Measurements from ENCODE around the gene CHRNE.
"Not testable (repeated sequence)": the region's sequence is repeated elsewhere in the genome, so short reads cannot be mapped to it uniquely, and the experiment has no call there.

CHRNE gene

DNA sequence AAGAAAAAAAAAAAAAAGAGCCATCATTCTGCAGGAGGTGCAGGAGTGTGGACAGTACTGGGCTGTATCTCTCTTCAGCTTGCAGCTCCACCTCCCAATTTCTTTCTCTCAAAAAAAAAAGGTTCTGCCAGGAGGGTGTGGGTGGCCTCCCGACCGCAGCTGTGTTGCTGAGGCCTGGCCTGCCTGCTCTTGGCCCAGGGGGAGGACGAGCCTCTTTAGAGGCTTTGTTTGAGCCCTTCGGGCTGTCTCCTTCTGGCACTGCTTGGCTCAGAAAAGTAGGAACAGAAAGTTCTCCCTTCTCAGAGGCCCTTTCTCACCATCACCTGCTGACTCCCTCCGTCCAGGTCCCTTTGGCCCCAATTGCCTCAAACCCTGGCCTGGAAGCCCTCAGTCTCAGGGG lies 25.8 kb downstream of the CHRNE start:
- H3K4me3 ChIP-seq (ENCODE audit: low read length) = no peak overlapping the region
- no peaks in the 10 kb centered on the region for H3K27me3 ChIP-seq (ENCODE audit: control insufficient read depth, low read length)
- H3K9me2 ChIP-seq (replicated peaks; ENCODE audit: control insufficient read depth, low read length) = no peaks in the 10 kb centered on the region
- no peak overlapping the region for H3K4me2 ChIP-seq (ENCODE audit: low read length)
- no peak for TF ChIP-seq EZH2phosphoT487 (IDR thresholded peaks at IDR 0.05; ENCODE audit: borderline replicate concordance, low read length)
- TF ChIP-seq, protein P1, sequence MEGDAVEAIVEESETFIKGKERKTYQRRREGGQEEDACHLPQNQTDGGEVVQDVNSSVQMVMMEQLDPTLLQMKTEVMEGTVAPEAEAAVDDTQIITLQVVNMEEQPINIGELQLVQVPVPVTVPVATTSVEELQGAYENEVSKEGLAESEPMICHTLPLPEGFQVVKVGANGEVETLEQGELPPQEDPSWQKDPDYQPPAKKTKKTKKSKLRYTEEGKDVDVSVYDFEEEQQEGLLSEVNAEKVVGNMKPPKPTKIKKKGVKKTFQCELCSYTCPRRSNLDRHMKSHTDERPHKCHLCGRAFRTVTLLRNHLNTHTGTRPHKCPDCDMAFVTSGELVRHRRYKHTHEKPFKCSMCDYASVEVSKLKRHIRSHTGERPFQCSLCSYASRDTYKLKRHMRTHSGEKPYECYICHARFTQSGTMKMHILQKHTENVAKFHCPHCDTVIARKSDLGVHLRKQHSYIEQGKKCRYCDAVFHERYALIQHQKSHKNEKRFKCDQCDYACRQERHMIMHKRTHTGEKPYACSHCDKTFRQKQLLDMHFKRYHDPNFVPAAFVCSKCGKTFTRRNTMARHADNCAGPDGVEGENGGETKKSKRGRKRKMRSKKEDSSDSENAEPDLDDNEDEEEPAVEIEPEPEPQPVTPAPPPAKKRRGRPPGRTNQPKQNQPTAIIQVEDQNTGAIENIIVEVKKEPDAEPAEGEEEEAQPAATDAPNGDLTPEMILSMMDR (IDR thresholded peaks at IDR 0.05; ENCODE audit: low read depth, low read length, poor library complexity, severe bottlenecking) = no peak
- H4K20me1 ChIP-seq (ENCODE audit: control insufficient read depth, insufficient read depth, low read depth, low read length) = 0 out of 2 replicates have a peak, but pooled peaks cover 2% of the 10 kb centered on the region
- no peaks in the 10 kb centered on the region for H3F3A ChIP-seq (ENCODE audit: control insufficient read depth, insufficient read depth)
- H3K9me3 ChIP-seq (ENCODE audit: control insufficient read depth, insufficient read depth, low read length) = no peaks in the 10 kb centered on the region
- H3K4me1 ChIP-seq (ENCODE audit: control insufficient read depth, low read length) = peaks cover 5% of the 10 kb centered on the region
- H3K36me3 ChIP-seq (ENCODE audit: control insufficient read depth, low read length) = peaks cover 2% of the 10 kb centered on the region; the same call in 1 of the 2 replicates
- no peak overlapping the region for H3K27ac ChIP-seq (ENCODE audit: low read depth, low read length)
- H3K79me2 ChIP-seq (ENCODE audit: control insufficient read depth, low read length) = no peaks in the 10 kb centered on the region

DNA sequence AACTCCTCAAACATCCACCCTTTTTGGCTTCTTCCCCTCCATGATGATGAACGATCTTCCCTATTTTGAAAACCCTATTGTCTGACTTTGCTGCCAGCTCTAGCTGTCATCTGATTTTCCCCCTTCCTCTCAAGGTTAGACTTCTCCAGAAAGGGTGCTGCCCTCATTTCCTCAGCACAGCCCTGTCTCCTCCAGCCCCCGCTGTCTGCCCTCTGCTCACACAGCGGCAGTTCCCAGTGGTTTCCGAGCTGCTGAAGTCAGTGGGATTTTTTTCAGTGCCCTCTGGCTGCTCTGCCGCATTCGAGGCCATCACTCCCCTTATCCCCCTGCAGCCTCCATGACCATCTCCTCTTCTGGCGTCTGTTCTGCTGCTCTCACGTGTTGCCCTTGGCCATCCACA lies 30.1 kb downstream of the CHRNE start:
- no peaks in the 10 kb centered on the region for H3K27me3 ChIP-seq (ENCODE audit: control insufficient read depth, low read length)
- no peak overlapping the region for H3K4me2 ChIP-seq (ENCODE audit: low read length)
- no peak overlapping the region for H3K4me3 ChIP-seq (ENCODE audit: low read length)
- no peaks in the 10 kb centered on the region for H3K9me2 ChIP-seq (replicated peaks; ENCODE audit: control insufficient read depth, low read length)
- no peak overlapping the region for H3K27ac ChIP-seq (ENCODE audit: low read depth, low read length)
- no peak for TF ChIP-seq EZH2phosphoT487 (IDR thresholded peaks at IDR 0.05; ENCODE audit: borderline replicate concordance, low read length)
- TF ChIP-seq, protein P1 (IDR thresholded peaks at IDR 0.05; ENCODE audit: low read depth, low read length, poor library complexity, severe bottlenecking) = no peak
- no peaks in the 10 kb centered on the region for H3K36me3 ChIP-seq (ENCODE audit: control insufficient read depth, low read length)
- H3K79me2 ChIP-seq (ENCODE audit: control insufficient read depth, low read length) = peaks cover 3% of the 10 kb centered on the region; the same call in 1 of the 2 replicates
- H4K20me1 ChIP-seq (ENCODE audit: control insufficient read depth, insufficient read depth, low read depth, low read length) = no peaks in the 10 kb centered on the region
- no peaks in the 10 kb centered on the region for H3F3A ChIP-seq (ENCODE audit: control insufficient read depth, insufficient read depth)
- H3K4me1 ChIP-seq (ENCODE audit: control insufficient read depth, low read length) = no peaks in the 10 kb centered on the region
- H3K9me3 ChIP-seq (ENCODE audit: control insufficient read depth, insufficient read depth, low read length) = no peaks in the 10 kb centered on the region

DNA sequence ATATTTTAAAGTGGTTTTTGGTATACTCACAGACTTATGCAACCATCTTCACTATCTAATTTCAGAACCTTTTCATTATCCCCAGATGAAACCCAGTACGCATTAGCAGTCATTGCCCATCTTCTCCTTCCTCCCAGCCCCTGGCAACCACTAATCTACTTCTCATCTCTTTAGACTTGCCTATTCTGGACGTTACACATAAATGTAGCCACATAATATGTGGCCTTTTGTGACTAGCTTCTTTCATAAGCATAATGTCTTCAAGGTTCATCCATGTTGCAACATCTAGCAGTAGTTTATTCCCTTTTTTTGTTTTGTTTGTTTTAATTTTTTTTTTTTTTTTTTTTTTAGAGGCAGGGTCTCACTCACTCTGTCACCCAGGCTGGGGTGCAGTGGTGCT lies 32.0 kb downstream of the CHRNE start:
- Histone ChIP-seq H3K9me3 (ENCODE audit: control insufficient read depth, insufficient read depth, low read length) (no peaks in the 10 kb centered on the region), H3F3A (ENCODE audit: control insufficient read depth, insufficient read depth) (no peaks in the 10 kb centered on the region), H3K4me1 (ENCODE audit: control insufficient read depth, low read length) (no peaks in the 10 kb centered on the region), H3K9me2 (replicated peaks; ENCODE audit: control insufficient read depth, low read length) (no peaks in the 10 kb centered on the region), H3K27me3 (ENCODE audit: control insufficient read depth, low read length) (no peaks in the 10 kb centered on the region), H3K4me2 (ENCODE audit: low read length) (no peak overlapping the region), H4K20me1 (ENCODE audit: control insufficient read depth, insufficient read depth, low read depth, low read length) (no peaks in the 10 kb centered on the region), H3K4me3 (ENCODE audit: low read length) (no peak overlapping the region), H3K79me2 (ENCODE audit: control insufficient read depth, low read length) (peaks cover 3% of the 10 kb centered on the region; the same call in 1 of the 2 replicates), H3K36me3 (ENCODE audit: control insufficient read depth, low read length) (no peaks in the 10 kb centered on the region), H3K27ac (ENCODE audit: low read depth, low read length) (no peak overlapping the region)
- TF ChIP-seq, protein P1 (IDR thresholded peaks at IDR 0.05; ENCODE audit: low read depth, low read length, poor library complexity, severe bottlenecking) = no peak
- TF ChIP-seq EZH2phosphoT487 (IDR thresholded peaks at IDR 0.05; ENCODE audit: borderline replicate concordance, low read length) = no peak

DNA sequence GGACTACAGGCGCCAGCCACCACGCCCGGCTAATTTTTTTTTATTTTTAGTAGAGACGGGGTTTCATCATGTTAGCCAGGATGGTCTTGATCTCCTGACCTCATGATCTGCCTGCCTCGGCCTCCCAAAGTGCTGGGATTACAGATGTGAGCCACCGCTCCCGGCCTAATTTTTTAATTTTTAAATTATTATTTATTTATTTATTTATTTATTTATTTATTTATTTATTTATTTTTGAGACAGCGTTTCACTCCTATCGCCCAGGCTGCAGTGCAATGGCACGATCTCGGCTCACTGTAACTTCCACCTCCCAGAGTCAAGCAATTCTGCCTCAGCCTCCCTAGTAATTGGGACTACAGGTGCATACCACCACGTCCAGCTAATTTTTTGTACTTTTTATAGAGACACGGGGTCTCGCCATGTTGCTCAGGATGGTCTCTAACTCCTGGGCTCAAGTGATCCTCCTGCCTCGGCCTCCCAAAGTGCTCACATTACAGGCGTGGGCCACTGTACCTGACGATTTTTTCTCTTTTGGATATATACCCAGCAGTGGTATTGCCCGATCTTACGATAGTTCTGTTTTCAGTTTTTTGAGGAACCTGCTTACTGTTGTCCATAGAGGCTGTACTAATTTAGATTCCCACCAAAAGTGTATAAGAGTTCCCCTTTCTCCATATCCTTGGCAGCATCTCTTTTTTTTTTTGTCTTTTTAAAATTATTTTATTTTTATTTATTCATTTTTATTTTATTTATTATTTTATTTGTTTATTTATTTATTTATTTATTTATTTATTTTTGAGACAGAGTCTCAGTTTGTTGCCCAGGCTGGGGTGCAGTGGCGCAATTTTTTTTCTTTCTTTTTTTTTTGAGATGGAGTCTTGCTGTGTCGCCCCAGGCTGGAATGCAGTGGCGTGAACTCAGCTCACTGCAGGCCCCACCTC lies 33.6 kb downstream of the CHRNE start:
- not testable (repeated sequence) for H4K20me1 ChIP-seq (ENCODE audit: control insufficient read depth, insufficient read depth, low read depth, low read length); H3K4me1 ChIP-seq (ENCODE audit: control insufficient read depth, low read length); H3K79me2 ChIP-seq (ENCODE audit: control insufficient read depth, low read length)

DNA sequence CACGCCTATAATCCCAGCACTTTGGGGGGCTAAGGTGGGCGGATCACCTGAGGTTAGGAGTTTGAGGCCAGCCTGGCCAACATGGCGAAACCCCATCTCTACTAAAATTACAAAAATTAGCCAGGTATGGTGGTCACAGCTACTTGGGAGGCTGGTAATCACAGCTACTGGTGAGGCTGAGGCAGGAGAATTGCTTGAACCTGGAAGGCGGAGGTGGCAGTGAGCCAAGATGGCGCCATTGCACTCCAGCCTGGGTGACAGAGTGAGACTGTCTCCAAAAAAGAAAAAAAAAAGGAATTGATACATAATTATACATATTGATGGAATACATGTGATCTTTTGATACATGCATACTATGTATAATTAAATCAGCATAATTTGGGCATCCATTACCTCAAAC lies 35.4 kb downstream of the CHRNE start:
- not testable (repeated sequence) for H3K4me3 ChIP-seq (ENCODE audit: low read length); H3K9me2 ChIP-seq (replicated peaks; ENCODE audit: control insufficient read depth, low read length); H3K4me2 ChIP-seq (ENCODE audit: low read length); H3K27ac ChIP-seq (ENCODE audit: low read depth, low read length); H4K20me1 ChIP-seq (ENCODE audit: control insufficient read depth, insufficient read depth, low read depth, low read length); H3F3A ChIP-seq (ENCODE audit: control insufficient read depth, insufficient read depth); H3K4me1 ChIP-seq (ENCODE audit: control insufficient read depth, low read length); H3K79me2 ChIP-seq (ENCODE audit: control insufficient read depth, low read length); H3K27me3 ChIP-seq (ENCODE audit: control insufficient read depth, low read length); H3K9me3 ChIP-seq (ENCODE audit: control insufficient read depth, insufficient read depth, low read length); H3K36me3 ChIP-seq (ENCODE audit: control insufficient read depth, low read length)

More for the DNA sequence above, 33.6 kb downstream of the CHRNE start:
- H3K9me2 ChIP-seq (replicated peaks; ENCODE audit: control insufficient read depth, low read length); H3K27ac ChIP-seq (ENCODE audit: low read depth, low read length); H3F3A ChIP-seq (ENCODE audit: control insufficient read depth, insufficient read depth); H3K27me3 ChIP-seq (ENCODE audit: control insufficient read depth, low read length); H3K4me3 ChIP-seq (ENCODE audit: low read length); H3K36me3 ChIP-seq (ENCODE audit: control insufficient read depth, low read length); H3K9me3 ChIP-seq (ENCODE audit: control insufficient read depth, insufficient read depth, low read length); H3K4me2 ChIP-seq (ENCODE audit: low read length): not testable (repeated sequence)

Measured in DOHH2 (cell line).